VCaP (cell line): Measurements from ENCODE around the gene CMTM6.
"Not testable (repeated sequence)": the region's sequence is repeated elsewhere in the genome, so short reads cannot be mapped to it uniquely, and the experiment has no call there.

ENCODE experiments used
- H3K27ac ChIP-seq: fragments of 450-650 bp; 2 replicates; pipeline ENCODE4 v1.5.1; 2017
- TF ChIP-seq, protein P1 (sequence below): fragments of 450-650 bp; conservative IDR thresholded peaks from 2 replicates; pipeline ENCODE4 v1.5.1; 2017; ENCODE audit warnings: mild to moderate bottlenecking, moderate library complexity

Gene CMTM6

DNA sequence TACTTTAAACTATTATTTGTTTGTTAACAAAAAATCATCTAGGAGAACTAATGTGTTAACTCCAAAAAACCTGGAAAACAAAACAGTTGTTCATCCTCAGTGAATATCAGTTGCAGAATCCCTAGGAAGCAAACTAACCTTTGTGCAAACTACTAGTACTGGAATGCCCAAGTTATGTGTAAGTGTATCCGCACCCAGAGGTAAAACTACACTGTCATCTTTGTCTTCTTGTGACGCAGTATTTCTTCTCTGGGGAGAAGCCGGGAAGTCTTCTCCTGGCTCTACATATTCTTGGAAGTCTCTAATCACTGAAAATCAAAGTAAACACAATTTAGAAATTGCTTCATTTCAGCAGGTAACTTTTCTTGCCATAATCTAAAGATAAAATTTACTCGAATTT, 38.2 kb upstream of the CMTM6 start:
- no peak overlapping the region for H3K27ac ChIP-seq

DNA sequence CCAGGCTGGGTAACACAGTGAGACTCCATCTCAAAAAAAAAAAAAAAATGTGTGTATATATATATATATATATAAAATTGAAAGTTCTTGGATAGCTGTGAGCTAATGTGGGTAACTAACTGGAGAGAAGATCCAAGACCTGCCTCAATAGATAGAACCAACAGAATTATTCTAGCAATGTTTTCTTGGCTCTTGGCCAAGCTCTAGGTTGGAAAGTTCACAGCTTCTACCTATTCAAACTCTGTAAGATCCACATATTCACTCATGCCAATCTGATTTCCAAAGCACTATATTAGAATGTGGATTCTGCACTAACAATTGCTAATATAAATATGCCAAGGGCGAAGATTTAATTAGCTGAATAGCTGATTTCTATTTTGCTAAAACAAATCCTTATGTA, 29.8 kb upstream of the CMTM6 start:
- no peak overlapping the region for H3K27ac ChIP-seq
- TF ChIP-seq, protein P1, sequence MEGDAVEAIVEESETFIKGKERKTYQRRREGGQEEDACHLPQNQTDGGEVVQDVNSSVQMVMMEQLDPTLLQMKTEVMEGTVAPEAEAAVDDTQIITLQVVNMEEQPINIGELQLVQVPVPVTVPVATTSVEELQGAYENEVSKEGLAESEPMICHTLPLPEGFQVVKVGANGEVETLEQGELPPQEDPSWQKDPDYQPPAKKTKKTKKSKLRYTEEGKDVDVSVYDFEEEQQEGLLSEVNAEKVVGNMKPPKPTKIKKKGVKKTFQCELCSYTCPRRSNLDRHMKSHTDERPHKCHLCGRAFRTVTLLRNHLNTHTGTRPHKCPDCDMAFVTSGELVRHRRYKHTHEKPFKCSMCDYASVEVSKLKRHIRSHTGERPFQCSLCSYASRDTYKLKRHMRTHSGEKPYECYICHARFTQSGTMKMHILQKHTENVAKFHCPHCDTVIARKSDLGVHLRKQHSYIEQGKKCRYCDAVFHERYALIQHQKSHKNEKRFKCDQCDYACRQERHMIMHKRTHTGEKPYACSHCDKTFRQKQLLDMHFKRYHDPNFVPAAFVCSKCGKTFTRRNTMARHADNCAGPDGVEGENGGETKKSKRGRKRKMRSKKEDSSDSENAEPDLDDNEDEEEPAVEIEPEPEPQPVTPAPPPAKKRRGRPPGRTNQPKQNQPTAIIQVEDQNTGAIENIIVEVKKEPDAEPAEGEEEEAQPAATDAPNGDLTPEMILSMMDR = no peak

More for the DNA sequence above, 38.2 kb upstream of the CMTM6 start:
- TF ChIP-seq, protein P1 = no peak

DNA sequence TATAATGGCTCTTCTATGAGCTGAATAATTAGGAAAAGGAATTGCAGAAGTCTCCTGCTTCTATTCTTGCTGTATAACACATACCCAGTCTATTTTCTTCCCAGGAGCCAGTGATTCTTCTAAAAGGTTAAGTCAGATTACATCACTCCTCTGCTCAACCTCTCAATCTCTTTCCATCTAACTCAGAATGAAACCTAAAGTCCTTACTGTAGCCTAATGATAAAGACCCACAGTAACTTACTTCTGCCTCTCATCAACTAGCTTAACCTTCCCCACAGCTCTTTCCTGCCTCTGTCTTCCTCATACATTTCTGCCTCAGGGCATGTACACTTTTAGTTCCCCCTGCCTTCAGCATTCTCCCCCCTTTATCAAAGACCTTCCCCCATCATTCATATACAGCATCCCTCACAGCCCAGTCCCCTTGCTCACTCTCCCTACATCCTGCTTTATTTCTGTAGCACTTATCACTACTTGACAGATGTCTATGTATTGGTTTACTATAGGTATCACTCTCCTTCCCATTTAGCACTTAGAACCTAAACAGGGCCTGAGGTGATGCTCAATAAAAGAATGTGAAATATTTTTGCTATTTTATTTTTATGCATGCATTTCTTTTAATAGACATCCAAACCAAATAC, 28.5 kb upstream of the CMTM6 start:
- H3K27ac ChIP-seq = no peak overlapping the region
- TF ChIP-seq, protein P1 = no peak

DNA sequence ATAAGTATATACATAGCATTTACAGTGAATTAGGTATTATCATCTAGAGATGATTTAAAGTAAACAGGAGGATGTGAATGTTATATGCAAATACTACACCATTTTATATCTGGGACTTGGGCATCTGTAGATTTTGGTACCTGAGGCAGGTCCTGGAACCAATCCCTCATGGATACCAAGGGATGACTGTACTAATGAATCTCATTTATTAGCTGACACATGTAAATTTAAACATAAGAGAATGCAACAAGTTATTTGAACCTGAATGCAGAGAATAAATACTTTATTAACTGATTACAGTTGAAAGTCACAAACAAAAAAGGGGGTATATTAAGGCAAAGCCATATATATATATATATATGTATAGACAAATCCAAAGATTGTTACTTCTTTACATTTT, 23.1 kb upstream of the CMTM6 start:
- TF ChIP-seq, protein P1 = no peak

DNA sequence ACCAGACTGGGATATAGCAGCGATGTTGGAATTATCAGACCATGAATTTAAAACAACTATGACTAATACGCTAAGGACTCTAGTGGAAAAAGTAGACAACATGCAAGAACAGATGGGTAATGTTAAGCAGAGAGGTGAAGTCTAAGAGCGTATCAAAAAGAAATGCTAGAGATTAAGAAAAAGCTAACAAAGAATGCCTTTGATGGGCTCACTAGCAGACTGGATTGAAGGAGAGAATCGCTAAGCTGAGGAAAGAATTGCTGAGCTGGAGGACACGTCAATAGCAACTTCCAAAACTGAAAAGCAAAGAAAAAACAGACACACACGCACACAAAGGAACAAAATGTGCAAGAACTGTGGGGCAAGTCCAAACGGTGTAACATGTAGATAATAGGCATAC, 20.0 kb upstream of the CMTM6 start:
- TF ChIP-seq, protein P1 = no peak
- H3K27ac ChIP-seq = no peak overlapping the region

More for the DNA sequence above, 23.1 kb upstream of the CMTM6 start:
- H3K27ac ChIP-seq = no peak overlapping the region

DNA sequence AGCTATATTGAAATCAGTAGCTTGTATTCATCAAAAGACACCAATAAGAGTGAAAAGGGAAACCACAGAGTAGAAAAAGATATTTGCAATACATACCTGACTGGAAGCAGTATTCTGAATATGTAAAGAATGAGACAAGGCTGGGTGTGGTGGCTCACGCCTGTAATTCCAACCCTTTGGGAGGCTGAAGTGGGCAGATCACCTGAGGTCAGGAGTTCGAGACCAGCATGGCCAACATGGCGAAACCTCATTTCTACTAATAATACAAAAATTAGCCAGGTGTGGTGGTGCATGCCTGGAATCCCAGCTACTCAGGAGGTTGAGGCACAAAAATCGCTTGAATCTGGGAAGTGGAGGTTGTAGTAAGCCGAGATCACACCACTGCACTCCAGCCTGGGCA, 16.3 kb upstream of the CMTM6 start:
- H3K27ac ChIP-seq = not testable (repeated sequence)

DNA sequence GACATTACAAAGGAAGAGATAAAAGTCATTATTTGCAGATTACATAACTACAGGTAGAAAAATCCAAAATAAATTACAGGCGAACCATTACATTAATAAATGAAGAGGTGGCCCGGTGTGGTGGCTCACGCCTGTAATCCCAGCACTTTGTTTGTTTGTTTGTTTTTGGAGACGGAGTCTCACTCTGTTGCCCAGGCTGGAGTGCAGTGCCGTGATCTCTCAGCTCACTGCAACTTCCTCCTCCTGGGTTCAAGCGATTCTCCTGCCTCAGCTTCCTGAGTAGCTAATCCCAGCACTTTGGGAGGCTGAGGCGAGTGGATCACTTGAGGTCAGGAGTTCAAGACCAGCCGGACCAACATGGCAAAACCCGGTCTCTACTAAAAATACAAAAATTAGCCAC, 14.1 kb upstream of the CMTM6 start:
- H3K27ac ChIP-seq = not testable (repeated sequence)

DNA sequence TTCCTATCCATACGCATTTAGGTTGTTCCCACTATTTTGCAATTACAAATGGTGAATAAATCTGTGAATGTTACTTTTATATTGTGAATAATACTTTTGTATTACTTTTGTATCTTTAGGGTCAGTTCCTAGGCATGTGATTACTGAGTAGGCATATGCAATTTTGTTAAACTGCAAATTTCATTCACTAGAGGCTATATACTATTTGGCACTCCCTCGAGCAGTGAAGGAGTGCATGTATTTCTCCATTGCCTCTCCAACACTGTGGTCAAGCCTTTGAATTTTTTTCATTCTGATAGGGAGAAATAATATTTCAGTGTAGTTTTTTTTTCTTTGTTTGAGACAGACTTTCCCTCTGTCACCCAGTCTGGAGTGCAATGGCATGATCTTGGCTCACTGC, 8.4 kb upstream of the CMTM6 start:
- TF ChIP-seq, protein P1 = no peak
- no peak overlapping the region for H3K27ac ChIP-seq
